Measurements from ENCODE around the gene RIGI.

RIGI gene

DNA sequence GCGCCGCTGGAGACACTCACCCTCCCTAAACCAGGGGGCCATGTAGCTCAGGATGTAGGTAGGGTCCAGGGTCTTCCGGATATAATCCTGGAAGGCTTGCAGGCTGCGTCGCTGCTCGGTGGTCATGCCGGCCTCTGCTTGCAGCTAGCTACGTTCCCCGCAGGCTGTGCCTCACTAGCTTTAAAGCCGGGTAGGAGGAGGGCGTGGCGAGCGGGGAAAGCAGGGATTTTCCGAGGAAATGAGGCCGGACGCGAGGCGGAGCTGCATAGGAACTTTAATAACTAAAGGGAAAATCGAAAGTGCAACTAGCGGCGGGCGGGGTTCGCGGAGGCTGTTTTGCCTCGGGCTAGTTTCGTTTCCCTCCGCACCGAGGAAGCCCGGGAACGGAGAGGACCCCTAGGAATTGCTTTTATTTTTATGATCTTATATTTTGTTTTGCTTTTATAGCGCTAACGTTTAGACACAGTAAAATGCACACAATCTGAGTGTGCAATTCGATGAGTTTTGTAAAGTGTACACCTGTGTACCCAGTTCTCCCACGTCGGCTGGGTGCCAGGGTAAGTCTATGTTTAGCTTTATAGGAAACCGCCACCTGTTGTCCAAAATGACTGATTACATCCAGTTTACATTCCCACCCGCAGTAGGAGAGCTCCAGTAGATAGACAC lies at the start of gene RIGI:
Gene RIGI, minus strand, starts transcription at position 156 of the 666 bp plus-strand sequence. Its CDS starts 30 bp downstream, at position 126.
- Mint-ChIP-seq H3K27me3 (ENCODE audit: low read depth) (no peaks in the 10 kb centered on the region), H3K9me3 (peaks cover 22% of the 10 kb centered on the region), H3K4me3 (peak within 1 kb of the TSS; percentile 91 to 93 (median 93)), H3K4me1 (peaks cover 20% of the 10 kb centered on the region), H3K36me3 (ENCODE audit: low read depth) (peaks cover 22% of the 10 kb centered on the region), H3K27ac (peak within 1 kb of the TSS; percentile 80 to 95 (median 92))
- peak; percentile 51 to 68 (median 63) for TF ChIP-seq CTCF (IDR thresholded peaks at IDR 0.05; ENCODE audit: unreplicated experiment in 3 of 3)

GRCh38 chr9:32574858-32575257 lies 48.9 kb upstream of the RIGI start:
- no peak for TF ChIP-seq CTCF (IDR thresholded peaks at IDR 0.05; ENCODE audit: unreplicated experiment in 3 of 3)
- peaks cover 5% of the 10 kb centered on the region for H3K36me3 Mint-ChIP-seq (ENCODE audit: low read depth)
- H3K4me1 Mint-ChIP-seq, result peaks cover 21% of the 10 kb centered on the region
- peaks cover 9% of the 10 kb centered on the region for H3K27me3 Mint-ChIP-seq (ENCODE audit: low read depth)
- H3K4me3 Mint-ChIP-seq, result peak overlapping the region in 1 of 3 experiments; percentile 28
- H3K9me3 Mint-ChIP-seq, result no peaks in the 10 kb centered on the region
- no peak overlapping the region for H3K27ac Mint-ChIP-seq

GRCh38 chr9:32573821-32574220 lies 47.8 kb upstream of the RIGI start:
- Mint-ChIP-seq H3K4me1 (peaks cover 17% of the 10 kb centered on the region), H3K27me3 (ENCODE audit: low read depth) (no peaks in the 10 kb centered on the region), H3K36me3 (ENCODE audit: low read depth) (peaks cover 9% of the 10 kb centered on the region), H3K9me3 (no peaks in the 10 kb centered on the region), H3K27ac (peak overlapping the region; percentile 92 to 99 (median 99)), H3K4me3 (peak overlapping the region; percentile 99 to 100 (median 99))
- TF ChIP-seq CTCF (IDR thresholded peaks at IDR 0.05; ENCODE audit: unreplicated experiment in 3 of 3), result no peak

- Mint-ChIP-seq H3K27ac (peak within 1 kb of the TSS; percentile 92 to 99 (median 99)), H3K4me1 (peaks cover 17% of the 10 kb centered on the region), H3K4me3 (peak within 1 kb of the TSS; percentile 99 to 100 (median 99)), H3K9me3 (no peaks in the 10 kb centered on the region), H3K36me3 (ENCODE audit: low read depth) (peaks cover 14% of the 10 kb centered on the region), H3K27me3 (ENCODE audit: low read depth) (no peaks in the 10 kb centered on the region)
- no peak for TF ChIP-seq CTCF (IDR thresholded peaks at IDR 0.05; ENCODE audit: unreplicated experiment in 3 of 3)
These were observed 47.0 kb upstream of the RIGI start, which contains the start of gene NDUFB6 for GRCh38 chr9:32572900-32573523. Gene NDUFB6, minus strand, starts transcription at chr9:32573159. Its CDS starts 99 bp downstream, at chr9:32573060.

- Mint-ChIP-seq H3K4me1 (peaks cover 17% of the 10 kb centered on the region), H3K9me3 (no peaks in the 10 kb centered on the region), H3K36me3 (ENCODE audit: low read depth) (peaks cover 20% of the 10 kb centered on the region), H3K27ac (peak overlapping the region; percentile 92 to 99 (median 99)), H3K4me3 (peak overlapping the region; percentile 99 to 100 (median 99)), H3K27me3 (ENCODE audit: low read depth) (no peaks in the 10 kb centered on the region)
- peak; percentile 56 to 66 (median 66) for TF ChIP-seq CTCF (IDR thresholded peaks at IDR 0.05; ENCODE audit: unreplicated experiment in 3 of 3)
These were observed 46.2 kb upstream of the RIGI start for GRCh38 chr9:32571969-32572899.

Data from nephron (organoid).